Neuronal stem cell (in vitro differentiated cells): Measurements from ENCODE around the gene CNP.

Source experiments
- DNase-seq: peaks from one replicate; pipeline ENCODE4 v3.0.0-alpha.2; 2013; ENCODE audit warnings: low spot score
- H2AFZ ChIP-seq: one replicate; pipeline ENCODE4 v1.6.1; 2013; ENCODE audit warnings: mild to moderate bottlenecking, low read length, inconsistent platforms
- H2AK5ac ChIP-seq: 2 replicates; pipeline ENCODE4 v1.6.1; 2013; ENCODE audit warnings: low read depth, mild to moderate bottlenecking, inconsistent platforms, low read length, moderate library complexity, mixed read lengths
- H2BK120ac ChIP-seq: 2 replicates; pipeline ENCODE4 v1.6.1; 2013; ENCODE audit warnings: low read depth, mild to moderate bottlenecking, inconsistent platforms, low read length, moderate library complexity, mixed read lengths
- H2BK12ac ChIP-seq: one replicate; pipeline ENCODE4 v1.6.1; 2013; ENCODE audit warnings: low read length, inconsistent platforms
- H2BK15ac ChIP-seq: 2 replicates; pipeline ENCODE4 v1.6.1; 2013; ENCODE audit warnings: mild to moderate bottlenecking, low read length, inconsistent platforms, mixed read lengths
- H2BK5ac ChIP-seq: one replicate; pipeline ENCODE4 v1.6.1; 2013; ENCODE audit warnings: inconsistent platforms, mild to moderate bottlenecking, low read length, moderate library complexity
- H3K14ac ChIP-seq: one replicate; pipeline ENCODE4 v1.6.1; 2013; ENCODE audit warnings: low read length, inconsistent platforms
- H3K18ac ChIP-seq: 2 replicates; pipeline ENCODE4 v1.6.1; 2013; ENCODE audit warnings: low read length, inconsistent platforms
- H3K23ac ChIP-seq: 2 replicates; pipeline ENCODE4 v1.6.1; 2013; ENCODE audit warnings: low read depth, mild to moderate bottlenecking, mixed read lengths, low read length, inconsistent platforms; ENCODE audit not compliant: poor library complexity
- H3K27ac ChIP-seq: replicated peaks from 3 replicates; pipeline ENCODE4 v1.5.1; 2013; ENCODE audit warnings: low read length, inconsistent platforms
- H3K27me3 ChIP-seq, 3 experiments: 2 replicates each; pipeline ENCODE4 v1.6.1; 2013; ENCODE audit warnings: low read length in 3 of 3, mild to moderate bottlenecking in 2 of 3, inconsistent platforms in 1 of 3, low read depth in 1 of 3, mixed read lengths in 1 of 3, moderate library complexity in 1 of 3; ENCODE audit not compliant: control insufficient read depth in 3 of 3, insufficient read depth in 3 of 3
- H3K36me3 ChIP-seq, 2 donors: replicated peaks in 1 of 2; 2 replicates each; pipeline ENCODE4 v1.6.1; 2013; ENCODE audit warnings: low read length in 2 of 2; ENCODE audit not compliant: control insufficient read depth in 2 of 2, insufficient read depth in 2 of 2
- H3K4ac ChIP-seq: 2 replicates; pipeline ENCODE4 v1.6.1; 2013; ENCODE audit warnings: inconsistent platforms, mild to moderate bottlenecking, low read length, moderate library complexity
- H3K4me1 ChIP-seq, 2 donors: 1 replicate in 1 of 2; 2 replicates in 1 of 2; pipeline ENCODE4 v1.6.1; 2013; ENCODE audit warnings: low read length in 2 of 2, low read depth in 1 of 2; ENCODE audit not compliant: control insufficient read depth in 2 of 2, insufficient read depth in 1 of 2
- H3K4me2 ChIP-seq: one replicate; pipeline ENCODE4 v1.6.1; 2013; ENCODE audit warnings: mild to moderate bottlenecking, low read length, inconsistent platforms; ENCODE audit not compliant: insufficient read depth, poor library complexity, severe bottlenecking
- H3K4me3 ChIP-seq, 2 donors: 2 replicates each; pipeline ENCODE4 v1.5.1; 2013; ENCODE audit warnings: low read length in 2 of 2, mild to moderate bottlenecking in 2 of 2, inconsistent platforms in 1 of 2, moderate library complexity in 1 of 2
- H3K79me1 ChIP-seq: one replicate; pipeline ENCODE4 v1.6.1; 2013; ENCODE audit warnings: low read depth, mild to moderate bottlenecking, inconsistent platforms, low read length, moderate library complexity
- H3K9ac ChIP-seq: one replicate; pipeline ENCODE4 v1.6.1; 2013; ENCODE audit warnings: mild to moderate bottlenecking, low read depth, low read length, inconsistent platforms; ENCODE audit not compliant: poor library complexity
- H3K9me3 ChIP-seq, 2 donors: replicated peaks in 1 of 2; 2 replicates each; pipeline versions ENCODE3 to v1.6.1; 2013; ENCODE audit warnings: low read length in 2 of 2, mild to moderate bottlenecking in 2 of 2, inconsistent platforms in 1 of 2, low read depth in 1 of 2, mixed read lengths in 1 of 2, moderate library complexity in 1 of 2; ENCODE audit not compliant: control insufficient read depth in 2 of 2, insufficient read depth in 1 of 2
- H4K8ac ChIP-seq: one replicate; pipeline ENCODE4 v1.6.1; 2013; ENCODE audit warnings: low read depth, mild to moderate bottlenecking, inconsistent platforms, low read length, moderate library complexity
- H4K91ac ChIP-seq: one replicate; pipeline ENCODE4 v1.6.1; 2013; ENCODE audit warnings: low read length, low read depth, mild to moderate bottlenecking, inconsistent platforms; ENCODE audit not compliant: poor library complexity
- WGBS, 2 donors: extraction: QIAGEN DNeasy Blood & Tissue Kit; methylation state at CpG; one replicate each; pipeline ENCODE4 v1.1.7; 2013; ENCODE audit warnings: missing lambda C conversion rate in 2 of 2, mixed read lengths in 1 of 2; ENCODE audit not compliant: insufficient read length in 2 of 2, insufficient replicate concordance in 1 of 2; ENCODE audit errors: extremely low coverage in 2 of 2; 5-methylcytosine and 5-hydroxymethylcytosine counted together

CNP gene

GRCh38 chr17:41918314-41919164 is 48.1 kb upstream of the CNP start, which contains the start of gene ACLY:
Gene ACLY (minus strand): TSS chr17:41918951. CDS start chr17:41913873, 5,078 bp downstream.
- Histone ChIP-seq H3K9ac (peak within 1 kb of the TSS; percentile 98), H3K4ac (peak within 1 kb of the TSS; percentile 54), H3K4me3 (peak within 1 kb of the TSS; percentile 99), H4K91ac (peak within 1 kb of the TSS; percentile 68), H3K9me3 (no peaks in the 10 kb centered on the region), H3K4me1 (peaks cover 26 to 33% of the 10 kb centered on the region in 2 donors), H3K23ac (peak within 1 kb of the TSS; percentile 38), H3K79me1 (peaks cover 6% of the 10 kb centered on the region), H3K27me3 (no peaks in the 10 kb centered on the region), H2BK12ac (no peak within 1 kb of the TSS), H3K27ac (peak within 1 kb of the TSS; percentile 98), H3K14ac (peak within 1 kb of the TSS; percentile 97), H2AFZ (peak within 1 kb of the TSS; percentile 91), H2AK5ac (peak within 1 kb of the TSS; percentile 95), H2BK120ac (peak within 1 kb of the TSS; percentile 77), H3K36me3 (peaks cover 6 to 41% of the 10 kb centered on the region in 2 donors), H4K8ac (no peak within 1 kb of the TSS), H2BK5ac (peak within 1 kb of the TSS; percentile 95), H3K4me2 (peak within 1 kb of the TSS; percentile 76), H3K18ac (peak within 1 kb of the TSS; percentile 99), H2BK15ac (peak within 1 kb of the TSS; percentile 54)
- peak; percentile 98 for DNase-seq
- WGBS, 2 donors, result no CpG with 5 or more reads among the region's 80 CpGs

DNA sequence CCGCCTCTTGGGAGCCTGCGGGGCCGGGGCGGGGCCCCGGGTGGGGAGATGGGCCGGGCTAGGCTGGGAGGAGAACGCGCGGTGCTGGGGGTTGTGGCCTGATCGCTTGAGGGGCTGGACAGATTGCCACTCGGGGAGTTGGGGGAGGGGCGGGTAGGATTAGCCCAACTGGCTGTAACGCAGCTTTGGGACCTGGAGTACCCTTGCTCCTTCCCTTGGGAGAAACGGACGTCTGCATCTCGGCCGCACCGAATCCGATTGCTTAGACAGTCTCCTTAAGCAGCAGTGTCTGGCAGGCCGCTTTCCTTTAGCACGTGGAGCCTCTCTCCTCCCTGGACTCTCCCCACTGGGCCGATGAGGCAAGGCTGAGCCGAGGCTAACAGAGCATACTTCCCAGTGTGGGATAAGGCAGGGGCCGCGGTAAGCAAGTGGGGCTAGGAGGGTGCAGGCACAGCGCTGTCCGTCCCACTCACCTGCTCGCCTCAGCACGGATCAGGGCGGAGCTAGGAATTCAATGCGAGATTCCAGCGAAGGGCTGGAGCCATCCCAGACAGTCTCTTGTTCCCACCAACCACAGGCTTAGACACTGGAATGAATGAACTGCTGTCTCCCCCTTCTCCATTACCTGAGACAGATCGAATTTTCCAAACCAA is 47.3 kb upstream of the CNP start:
- Histone ChIP-seq H3K4me1 (peaks cover 26 to 28% of the 10 kb centered on the region in 2 donors), H2BK12ac (no peak overlapping the region), H2BK120ac (peak overlapping the region; percentile 22), H3K4ac (no peak overlapping the region), H3K23ac (no peak overlapping the region), H3K27me3 (no peaks in the 10 kb centered on the region), H3K4me3 (peak overlapping the region; percentile 80 to 99), H3K14ac (no peak overlapping the region), H3K79me1 (peaks cover 4% of the 10 kb centered on the region), H3K27ac (peak overlapping the region; percentile 98), H4K8ac (no peak overlapping the region), H4K91ac (no peak overlapping the region), H3K9ac (peak overlapping the region; percentile 78), H3K18ac (peak overlapping the region; percentile 88), H2AK5ac (no peak overlapping the region), H2AFZ (peak overlapping the region; percentile 84), H2BK5ac (peak overlapping the region; percentile 80), H3K36me3 (peaks cover 0 to 34% of the 10 kb centered on the region in 2 donors), H3K4me2 (peak overlapping the region; percentile 68), H2BK15ac (no peak overlapping the region), H3K9me3 (no peaks in the 10 kb centered on the region)
- no CpG with 5 or more reads among the region's 33 CpGs for WGBS, 2 donors
- DNase-seq, result no peak

DNA sequence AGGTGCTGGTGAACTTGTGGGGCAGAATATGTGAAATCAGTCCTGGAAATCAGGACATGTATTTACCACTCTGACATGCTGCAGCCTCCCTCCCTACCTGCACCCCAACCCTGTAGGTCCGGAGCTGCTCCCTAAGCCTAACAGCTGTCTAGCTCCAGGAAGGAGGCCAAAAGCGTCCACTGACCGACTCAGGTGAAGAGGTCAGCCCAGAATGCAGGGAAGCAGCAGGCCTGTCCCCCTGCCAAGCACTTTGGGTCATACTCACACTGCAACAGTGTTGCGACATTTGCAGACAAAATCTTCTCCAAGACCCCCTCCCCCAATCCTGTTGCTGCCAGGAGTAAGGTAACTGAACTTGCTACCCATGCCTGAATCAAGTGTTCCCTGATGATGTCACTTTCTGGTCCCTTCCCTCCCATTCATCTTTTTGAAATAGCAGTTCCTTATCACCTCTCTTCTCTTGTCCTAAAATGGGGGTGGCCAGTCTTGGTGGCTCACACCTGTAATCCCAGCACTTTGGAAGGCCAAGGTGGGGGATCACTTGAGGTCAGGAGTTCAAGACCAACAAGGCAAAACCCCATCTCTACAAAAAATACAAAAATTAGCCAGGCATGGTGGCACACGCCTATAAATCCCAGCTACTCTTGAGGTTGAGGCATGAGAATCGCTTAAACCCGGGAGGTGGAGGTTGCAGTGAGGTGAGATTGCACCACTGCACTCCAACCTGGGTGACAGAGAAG is 46.6 kb upstream of the CNP start:
- peak overlapping the region; percentile 80 for H2BK5ac ChIP-seq
- no peak overlapping the region for H2BK15ac ChIP-seq
- no peak overlapping the region for H3K23ac ChIP-seq
- H3K36me3 ChIP-seq, result peaks cover 0 to 26% of the 10 kb centered on the region in 2 donors
- no peak overlapping the region for H3K4ac ChIP-seq
- H4K8ac ChIP-seq, result no peak overlapping the region
- no peak overlapping the region for H2AK5ac ChIP-seq
- H2AFZ ChIP-seq, result peak overlapping the region; percentile 84
- H3K27me3 ChIP-seq, result no peaks in the 10 kb centered on the region
- peak overlapping the region; percentile 80 to 99 for H3K4me3 ChIP-seq
- no peak overlapping the region for H2BK12ac ChIP-seq
- H3K18ac ChIP-seq, result no peak overlapping the region
- no peak overlapping the region for H3K14ac ChIP-seq
- DNase-seq, result no peak
- H3K4me1 ChIP-seq, result peaks cover 21 to 26% of the 10 kb centered on the region in 2 donors
- H3K27ac ChIP-seq, result peak overlapping the region; percentile 98
- peak overlapping the region; percentile 68 for H3K4me2 ChIP-seq
- no peak overlapping the region for H4K91ac ChIP-seq
- whole genome bisulfite sequencing, 2 donors, result no CpG with 5 or more reads among the region's 7 CpGs
- peaks cover 3% of the 10 kb centered on the region for H3K79me1 ChIP-seq
- no peak overlapping the region for H2BK120ac ChIP-seq
- peaks cover 0 to 2% of the 10 kb centered on the region in 2 donors for H3K9me3 ChIP-seq
- H3K9ac ChIP-seq, result no peak overlapping the region
